ENCODE data around the gene CDK5RAP2.

Gene CDK5RAP2

DNA sequence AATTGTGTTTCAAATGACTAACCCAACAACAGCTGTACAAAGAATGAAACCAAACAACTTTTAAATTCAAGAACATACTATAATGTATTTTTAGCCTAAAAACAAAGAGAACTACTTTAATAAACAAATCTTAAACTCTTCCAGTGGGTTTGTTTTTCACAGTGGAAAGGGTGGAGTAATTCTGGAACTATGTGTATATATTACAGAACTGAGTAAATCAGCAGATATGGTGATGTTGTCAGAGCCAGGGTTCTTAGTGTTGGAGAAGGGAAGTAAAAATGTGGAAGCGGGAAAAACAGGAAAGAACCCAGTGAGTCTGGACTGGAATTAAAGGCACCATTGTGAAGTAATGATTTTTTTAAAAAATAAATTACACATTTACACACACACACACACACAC, 144.9 kb downstream of the CDK5RAP2 start:
- DNase-seq (ENCODE audit: low spot score) = no peak

DNA sequence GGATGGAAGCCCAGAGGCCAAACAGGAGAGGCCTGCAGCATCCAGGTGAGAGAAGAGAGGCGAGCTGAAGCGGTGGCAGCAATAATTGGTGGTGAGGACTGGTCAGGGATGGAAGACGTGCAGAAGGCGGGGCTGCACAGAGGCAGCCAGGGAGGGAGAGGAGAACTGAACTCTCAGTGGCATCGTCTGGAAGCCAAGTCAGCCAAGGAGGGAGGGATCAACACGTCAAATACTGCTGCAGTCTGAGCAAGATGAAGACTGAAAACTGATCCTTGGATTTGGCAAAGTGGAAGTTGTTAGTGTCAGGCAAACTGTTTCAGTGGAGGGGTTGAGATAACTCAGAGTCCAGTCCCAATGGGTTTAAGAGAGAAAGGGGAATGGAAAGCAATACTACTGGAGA, 145.4 kb downstream of the CDK5RAP2 start:
- DNase-seq (ENCODE audit: low spot score) = peak; percentile 66

DNA sequence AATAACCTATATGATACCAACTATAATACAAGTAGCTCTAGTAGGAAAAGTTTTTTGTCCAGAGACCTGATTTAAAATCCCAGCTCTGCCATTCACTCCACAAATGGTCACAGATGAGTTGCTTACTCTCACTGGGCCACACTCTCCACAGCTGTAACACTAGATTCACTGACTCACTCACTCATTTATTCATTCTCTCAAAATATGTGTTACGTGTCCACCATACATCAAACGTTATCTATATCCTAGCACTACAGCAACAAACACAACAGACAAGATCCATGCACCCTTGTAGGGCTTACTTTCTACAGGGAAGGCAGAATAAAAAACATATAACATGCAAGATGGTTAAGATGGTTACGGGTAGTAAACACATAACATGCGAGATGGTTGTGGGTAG, 146.3 kb downstream of the CDK5RAP2 start:
- no peak for DNase-seq (ENCODE audit: low spot score)

DNA sequence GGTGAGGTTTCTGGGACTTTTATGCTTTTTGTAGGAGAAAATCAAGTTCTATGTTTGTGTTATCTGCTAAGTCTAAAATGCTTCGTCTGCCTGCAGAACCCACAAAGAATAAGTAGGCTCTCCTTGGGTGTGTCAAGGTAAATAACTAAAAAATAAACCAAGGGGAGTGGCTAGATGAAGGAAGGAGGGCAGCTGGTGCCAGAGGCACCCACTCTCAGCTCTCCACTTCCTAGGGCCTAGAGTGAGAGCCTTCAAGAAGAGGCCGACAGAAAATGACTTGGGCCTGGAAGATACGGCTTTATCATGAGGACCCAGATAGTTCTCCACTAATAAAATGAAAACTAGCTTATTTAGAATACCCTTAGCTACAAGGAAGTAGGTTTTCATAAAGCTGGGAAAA, 147.4 kb downstream of the CDK5RAP2 start:
- no peak for DNase-seq (ENCODE audit: low spot score)

DNA sequence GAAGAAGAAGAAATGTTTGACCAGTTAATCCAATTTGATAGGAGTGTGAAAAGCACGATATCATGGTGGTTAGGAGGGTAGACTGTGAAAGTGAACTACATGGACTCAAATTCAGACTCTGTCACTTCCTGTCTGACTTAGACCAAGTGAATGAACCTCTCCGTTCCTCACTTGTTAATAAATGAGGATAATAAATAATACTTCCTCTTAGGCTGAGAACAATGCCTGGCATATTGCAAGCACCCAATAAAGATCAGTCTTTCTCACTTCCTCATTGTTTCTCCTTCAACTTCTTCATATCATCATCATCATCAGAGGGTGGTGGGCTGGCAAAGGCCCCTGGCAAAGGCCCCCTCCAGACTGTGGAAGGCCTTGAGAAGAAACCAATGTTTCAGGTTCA, 148.7 kb downstream of the CDK5RAP2 start:
- DNase-seq (ENCODE audit: low spot score) = no peak

DNA sequence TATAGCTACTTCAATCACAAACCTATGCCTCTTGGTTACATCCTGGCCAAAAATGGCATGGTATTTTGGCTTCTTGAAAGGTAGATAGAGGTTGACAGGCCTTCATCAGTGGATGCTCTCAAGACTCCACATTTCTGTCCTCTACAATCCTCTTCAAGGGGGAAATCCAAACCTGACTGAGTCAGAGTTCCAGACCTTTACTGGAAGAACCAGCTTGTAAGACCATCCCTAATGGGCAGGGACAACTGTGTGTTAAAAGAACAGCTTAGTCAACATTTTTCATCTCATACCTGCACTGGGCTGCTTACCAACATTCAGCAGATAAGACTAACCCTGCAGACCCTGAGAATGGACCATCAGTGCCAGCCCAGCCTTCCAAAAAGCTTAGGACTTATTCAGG, 155.7 kb downstream of the CDK5RAP2 start:
- DNase-seq (ENCODE audit: low spot score) = no peak

DNA sequence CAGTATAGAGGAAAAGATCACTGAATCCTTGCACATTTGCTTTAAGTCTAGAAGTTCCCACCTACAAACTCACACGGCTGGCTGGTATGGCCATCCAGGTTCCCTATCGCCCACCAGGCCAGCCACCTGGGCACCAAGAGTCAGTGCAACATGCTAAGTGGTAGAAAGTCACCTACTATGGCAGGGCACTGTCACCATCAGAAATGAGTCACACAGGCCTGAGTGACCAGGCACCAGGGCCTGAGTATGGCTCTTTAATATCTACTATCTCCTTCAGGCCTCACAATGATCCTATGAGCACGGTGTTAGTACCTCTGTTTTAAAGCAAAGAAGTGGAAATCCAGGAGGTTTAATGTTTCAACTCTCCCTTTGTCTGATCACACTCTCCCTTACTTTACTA, 156.2 kb downstream of the CDK5RAP2 start:
- DNase-seq (ENCODE audit: low spot score) = no peak

DNA sequence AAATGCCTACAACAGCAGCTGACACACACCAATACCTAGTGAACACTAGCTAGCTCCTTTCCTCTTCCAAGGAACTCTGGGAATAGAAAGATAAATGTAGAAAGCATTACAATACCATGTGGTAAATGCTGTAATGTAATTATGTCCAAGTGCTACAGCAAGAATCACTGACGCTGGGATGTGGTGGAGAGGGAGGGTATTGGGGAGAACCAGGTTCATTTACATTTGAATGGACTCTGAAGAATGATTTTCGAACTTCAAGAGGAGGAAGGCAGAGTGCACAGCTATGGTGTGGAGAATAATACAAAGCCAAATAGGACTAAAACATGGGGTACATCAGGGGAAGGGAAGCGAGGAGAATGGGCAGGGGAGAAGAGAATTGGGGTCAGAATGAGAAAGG, 158.0 kb downstream of the CDK5RAP2 start:
- no peak for DNase-seq (ENCODE audit: low spot score)

DNA sequence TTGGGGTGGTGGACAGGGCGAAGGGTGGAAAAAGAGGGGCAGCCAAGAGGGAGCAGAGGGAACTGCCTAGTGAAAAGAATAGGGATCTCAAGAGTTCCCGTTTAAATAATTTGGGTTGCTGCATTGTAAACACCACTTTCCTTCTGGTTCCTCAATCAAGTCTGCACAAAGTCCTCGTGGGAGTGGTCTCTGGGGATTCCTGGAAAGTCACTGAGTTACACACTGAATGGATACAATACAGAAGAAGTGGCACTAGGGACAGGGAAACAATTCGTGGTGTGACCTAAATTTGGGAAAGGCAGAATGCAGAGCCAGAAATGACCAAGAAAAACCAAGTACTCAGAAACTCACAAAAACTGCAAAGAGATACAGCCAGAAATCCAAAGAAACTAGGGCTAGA, 161.7 kb downstream of the CDK5RAP2 start:
- no peak for DNase-seq (ENCODE audit: low spot score)

DNA sequence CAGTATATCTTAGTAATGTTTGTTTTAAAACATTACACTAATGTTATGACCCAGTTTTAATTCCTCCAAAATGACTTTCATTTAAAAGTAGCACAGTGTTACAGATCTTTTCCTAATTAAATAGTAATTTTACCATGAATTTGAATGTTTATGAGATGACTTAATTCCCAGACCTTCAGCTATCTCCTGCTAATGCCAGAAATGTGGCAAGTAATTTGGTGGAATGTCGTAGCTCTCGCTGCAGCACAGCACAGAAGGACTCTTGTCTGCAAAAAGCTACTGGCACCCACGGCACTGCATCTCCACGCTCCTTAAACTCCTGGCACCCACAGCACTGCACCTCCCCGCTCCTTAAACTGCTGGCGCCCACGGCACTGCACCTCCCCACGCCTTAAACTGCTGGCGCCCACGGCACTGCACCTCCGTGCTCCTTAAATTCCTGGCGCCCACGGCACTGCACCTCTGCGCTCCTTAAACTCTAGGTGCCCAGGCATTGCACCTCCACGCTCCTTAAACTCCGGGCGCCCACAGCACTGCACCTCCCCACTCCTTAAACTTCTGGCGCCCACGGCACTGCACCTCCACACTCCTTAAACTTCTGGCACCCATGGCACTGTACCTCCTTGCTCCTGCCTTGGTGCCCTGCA, 163.1 kb downstream of the CDK5RAP2 start:
- peak; percentile 61 for DNase-seq (ENCODE audit: low spot score)

DNA sequence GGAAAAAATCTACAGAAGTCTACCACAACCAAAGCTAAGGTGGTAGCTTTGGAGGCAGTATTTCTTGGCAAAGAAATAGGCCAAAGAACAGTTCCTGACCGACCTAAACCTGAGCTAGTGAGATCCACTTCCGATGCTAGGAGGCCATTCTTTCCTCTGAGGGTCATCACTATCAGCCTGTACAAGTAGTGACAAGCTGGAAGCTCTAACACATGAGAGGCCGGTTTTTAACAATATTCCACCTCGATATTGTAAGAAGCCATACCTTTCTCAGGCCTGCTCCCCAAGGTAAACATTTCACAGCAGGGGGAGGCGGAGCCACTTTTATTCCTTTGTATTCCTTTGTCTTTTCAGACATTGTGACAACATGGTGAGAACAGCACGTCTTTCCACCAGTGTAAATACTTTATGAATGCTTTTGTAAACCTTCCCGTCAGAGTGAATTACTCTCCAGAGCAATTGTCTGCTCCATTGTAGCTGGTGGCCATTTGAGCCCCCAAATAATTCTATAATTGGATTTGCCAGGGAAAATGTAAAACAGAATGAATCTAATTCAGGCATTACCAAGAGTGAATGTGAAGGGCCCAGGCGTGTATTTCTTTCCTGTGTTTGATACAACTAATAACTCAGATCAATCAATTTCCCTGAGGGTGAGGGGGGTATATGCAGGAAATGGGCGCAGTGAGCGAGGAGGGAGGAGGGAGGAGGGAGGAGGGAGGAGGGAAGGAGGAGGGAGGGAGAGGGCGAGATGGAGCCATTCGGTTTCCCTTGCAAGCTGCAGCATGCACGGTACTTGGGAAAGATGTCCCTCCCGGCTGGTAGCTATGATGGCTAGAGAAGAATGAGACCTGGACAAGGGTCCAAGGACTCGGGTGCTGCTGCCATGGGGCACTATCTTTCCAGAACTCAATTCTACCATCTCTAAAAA, 166.6 kb downstream of the CDK5RAP2 start:
- no peak for DNase-seq (ENCODE audit: low spot score)

DNA sequence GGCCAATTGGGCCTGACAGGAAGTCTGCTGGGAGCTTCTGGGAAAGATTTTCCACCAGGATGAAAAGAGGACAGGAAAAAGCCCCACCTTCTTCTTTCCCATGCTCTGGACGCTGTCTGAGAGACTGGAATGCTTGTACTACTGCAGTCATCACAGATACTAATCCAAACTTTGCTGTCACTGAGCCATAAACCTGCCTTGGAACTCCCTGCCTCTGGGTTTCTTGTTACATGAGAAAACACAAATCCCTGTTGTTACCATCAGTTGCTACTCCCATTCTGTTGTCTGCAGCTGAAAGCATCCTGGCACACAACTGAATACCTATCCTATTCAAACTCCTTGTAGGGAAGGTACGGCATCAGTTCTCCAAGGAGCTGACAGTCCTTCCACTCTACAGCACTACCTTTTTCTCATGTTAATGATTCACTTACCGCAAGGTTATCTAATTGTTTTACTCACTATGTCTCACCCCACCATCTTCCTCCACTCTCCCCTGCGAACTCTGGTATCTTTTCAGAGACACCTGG, 167.5 kb downstream of the CDK5RAP2 start:
- peak; percentile 74 for DNase-seq (ENCODE audit: low spot score)

DNA sequence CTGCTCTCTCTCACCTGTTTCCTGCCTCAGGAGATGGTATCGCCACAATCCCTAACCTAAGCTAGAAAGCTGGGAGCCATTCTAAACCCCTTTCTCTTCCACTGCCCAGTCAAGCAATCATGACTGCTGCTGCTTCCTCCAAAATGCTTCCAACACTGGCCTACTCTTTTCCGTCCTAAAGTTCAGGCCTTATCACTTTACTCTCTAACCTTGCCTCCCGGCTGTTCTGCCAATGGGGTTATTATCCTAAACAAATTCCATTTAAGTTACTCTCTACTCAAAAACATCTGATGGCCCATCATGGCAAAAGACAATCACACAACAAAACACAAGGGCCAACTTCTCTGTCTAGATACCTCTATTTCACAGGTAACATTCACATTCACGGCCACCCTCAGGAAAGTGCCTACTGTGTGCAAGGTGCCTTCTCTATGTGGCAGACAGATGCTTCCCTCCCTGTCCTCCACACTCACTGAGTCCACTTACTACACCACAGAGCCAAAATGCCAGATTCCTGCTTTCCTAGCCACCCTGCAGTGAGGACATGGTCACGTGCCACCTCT, 168.0 kb downstream of the CDK5RAP2 start:
- no peak for DNase-seq (ENCODE audit: low spot score)

DNA sequence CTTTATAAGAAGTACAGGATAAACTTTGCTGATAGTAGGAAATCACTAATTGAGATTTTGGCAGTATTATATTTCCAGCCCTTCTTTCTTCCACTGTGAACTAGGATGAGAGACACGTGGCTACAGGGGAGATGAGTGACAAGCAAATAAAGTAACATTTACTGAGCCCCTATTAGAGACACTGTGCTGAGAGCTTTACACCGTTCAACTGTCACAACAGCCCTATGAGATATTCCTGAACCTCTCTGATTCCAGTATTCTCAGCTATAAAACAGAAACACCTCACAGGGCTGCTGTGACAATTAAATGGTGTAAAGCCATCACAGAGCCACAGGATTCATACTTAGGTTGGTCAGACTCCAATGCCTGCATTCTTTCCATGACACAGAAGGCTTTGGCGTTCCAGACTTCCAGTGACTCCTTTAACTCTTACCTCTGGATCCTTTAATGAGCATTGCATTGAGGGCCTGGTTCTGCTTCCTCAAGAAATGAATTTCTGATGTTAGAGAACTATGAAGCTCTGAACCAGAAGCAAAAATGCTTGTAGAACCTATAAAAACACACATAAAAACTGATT, 169.0 kb downstream of the CDK5RAP2 start:
- peak; percentile 48 for DNase-seq (ENCODE audit: low spot score)

DNA sequence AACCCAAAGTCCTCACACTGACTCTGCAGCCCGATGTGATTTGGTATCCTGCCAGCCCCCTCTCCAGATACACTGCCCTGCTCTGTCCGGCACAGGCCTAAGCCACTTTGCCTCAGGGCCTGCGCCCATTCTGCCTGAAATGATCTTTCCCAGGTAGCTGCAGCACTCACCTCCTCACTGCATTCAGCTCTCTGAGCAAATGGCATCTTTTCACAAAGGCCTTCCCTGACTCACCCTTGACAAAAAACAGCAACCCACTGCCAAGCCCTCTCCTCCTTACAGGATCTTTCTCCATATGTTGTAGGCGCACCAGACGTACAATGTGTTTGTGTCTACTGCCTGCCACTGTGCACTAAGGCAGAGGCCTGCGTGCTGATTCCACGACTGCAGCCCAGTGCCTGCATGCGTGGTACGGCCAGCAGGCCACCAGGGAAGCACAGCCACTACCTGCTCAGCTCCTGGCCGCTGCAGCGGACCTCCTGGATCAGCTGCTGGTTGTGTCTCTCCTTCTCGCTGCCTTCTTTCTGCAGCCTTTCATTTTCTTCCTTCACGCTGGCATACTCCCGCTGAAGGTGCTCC, 171.2 kb downstream of the CDK5RAP2 start:
- no peak for DNase-seq (ENCODE audit: low spot score)

DNA sequence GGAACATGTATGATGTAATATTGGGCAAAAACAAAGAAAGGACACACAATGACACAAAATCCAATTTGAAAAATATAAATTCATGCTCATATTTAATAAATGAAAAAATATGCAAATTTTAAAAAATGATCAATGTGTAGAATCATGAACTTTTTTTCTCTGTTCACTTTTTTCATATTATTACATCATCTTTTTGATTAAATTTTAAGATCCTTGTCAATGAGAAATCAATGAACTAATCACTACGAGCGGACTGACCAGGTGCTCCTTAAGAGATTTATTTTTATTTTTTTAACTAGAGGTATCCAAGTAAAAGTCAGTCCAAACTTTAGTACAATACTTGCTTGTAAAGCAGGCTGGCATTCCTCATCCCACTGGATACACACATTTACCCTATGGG, 174.1 kb downstream of the CDK5RAP2 start:
- no peak for DNase-seq (ENCODE audit: low spot score)

DNA sequence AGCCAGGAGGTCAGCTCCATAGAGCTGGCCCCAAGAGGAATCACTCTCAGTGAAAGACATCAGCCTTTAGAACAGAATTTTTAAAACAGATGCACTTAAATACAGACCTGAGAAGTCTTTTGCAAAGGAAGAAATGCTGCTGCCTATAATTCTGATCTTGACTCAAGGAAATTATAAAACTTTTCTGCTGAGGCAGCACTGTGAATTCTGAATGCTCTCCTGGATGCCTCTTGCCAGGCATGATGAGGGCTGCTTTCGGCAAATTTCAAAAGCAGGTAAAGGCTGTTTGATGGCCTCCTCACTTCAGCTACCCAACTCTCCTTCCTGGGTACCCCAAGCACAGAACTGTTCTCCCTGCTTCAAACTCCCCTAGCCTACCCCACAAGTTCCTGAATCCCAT, 174.8 kb downstream of the CDK5RAP2 start:
- DNase-seq (ENCODE audit: low spot score) = no peak

DNA sequence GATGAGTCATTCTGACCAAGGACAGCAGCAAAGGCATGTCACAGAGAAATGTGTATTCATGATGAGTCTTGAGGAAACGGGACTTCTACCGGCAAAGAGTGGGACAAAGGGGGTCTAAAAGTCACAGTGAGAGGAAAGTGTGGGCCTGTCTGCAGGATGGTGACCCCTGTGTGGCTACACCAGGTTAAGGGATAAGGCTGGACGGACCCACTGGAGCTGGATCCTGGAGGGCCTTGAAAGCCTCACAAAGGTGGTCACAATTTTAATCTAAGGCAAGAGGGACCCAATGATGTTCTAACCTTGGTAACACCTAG, 176.5 kb downstream of the CDK5RAP2 start:
- no peak for DNase-seq (ENCODE audit: low spot score)

DNA sequence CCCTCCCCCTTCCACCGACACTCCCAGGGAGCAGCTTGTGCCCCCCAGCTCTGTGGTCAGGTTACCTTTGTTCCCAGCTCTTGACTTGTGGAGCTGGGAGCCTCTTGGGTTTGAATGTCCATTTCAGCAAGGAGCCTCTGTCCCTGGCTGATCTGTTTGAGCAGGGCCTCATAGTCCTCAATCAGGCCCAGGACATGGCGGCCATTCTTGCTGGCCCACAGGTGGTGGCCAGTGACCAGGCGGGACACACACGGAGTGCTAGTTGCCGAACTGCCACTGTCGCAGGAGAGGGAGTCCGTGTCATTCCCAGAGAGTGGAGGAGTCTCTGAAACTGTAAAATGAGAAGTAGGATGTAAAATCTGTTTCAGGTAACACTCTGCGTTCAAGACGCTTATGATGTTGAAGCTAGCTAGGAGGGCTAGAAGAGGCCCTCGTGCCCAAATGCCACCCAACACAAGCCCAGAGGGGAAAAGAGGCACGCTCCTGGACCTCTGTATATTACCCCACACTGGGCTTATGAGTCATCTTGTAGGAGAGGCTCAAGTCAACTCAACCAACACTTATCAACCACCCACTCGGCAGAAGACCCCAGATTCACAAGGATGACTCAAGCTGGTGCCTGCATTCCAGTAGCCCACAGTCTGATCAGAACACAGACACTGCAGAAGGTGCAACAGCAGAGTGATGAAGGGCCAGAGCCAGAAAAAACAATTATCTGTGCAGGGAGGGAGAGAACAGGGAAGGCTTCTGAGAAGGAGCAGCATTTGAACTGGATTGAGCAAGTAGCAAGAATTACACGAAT, 177.0 kb downstream of the CDK5RAP2 start:
- peak; percentile 88 for DNase-seq (ENCODE audit: low spot score)

DNA sequence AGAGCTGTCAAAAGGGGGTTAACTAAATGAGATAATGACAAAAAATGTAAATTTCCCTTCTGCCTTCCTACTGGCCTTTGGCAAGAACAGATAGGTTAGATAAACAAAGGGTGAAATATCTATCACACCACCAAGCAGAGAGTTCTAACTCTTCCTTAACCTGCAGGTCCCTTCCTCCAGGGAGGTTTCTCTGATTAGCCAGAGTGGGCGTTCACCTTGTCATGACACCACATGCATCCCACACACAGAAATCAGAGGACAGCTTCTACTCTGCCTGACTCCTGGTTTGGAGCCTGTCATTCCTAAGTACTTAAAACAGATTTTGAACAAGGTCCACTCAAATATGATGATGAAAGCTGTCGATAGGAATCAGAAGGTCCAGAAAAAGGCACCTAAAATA, 180.0 kb downstream of the CDK5RAP2 start:
- no peak for DNase-seq (ENCODE audit: low spot score)

DNA sequence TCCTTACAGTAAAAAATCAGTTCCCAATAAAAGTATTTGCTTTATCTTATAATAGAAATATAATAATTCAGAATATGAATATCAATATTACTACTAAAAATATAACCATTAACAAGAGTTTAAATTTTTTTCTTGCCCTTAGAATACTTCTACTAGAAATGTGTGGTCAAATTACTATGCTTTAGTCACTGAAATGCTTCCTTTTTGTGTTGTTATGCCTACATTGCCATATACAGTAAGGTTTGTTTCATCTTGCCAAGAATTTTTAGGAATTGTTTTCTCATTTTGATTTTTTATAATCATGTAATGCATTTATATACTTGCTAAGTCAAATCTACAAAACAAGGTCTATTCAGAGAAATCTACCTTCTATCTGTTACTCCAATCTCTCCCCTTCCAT, 181.7 kb downstream of the CDK5RAP2 start:
- DNase-seq (ENCODE audit: low spot score) = no peak

DNA sequence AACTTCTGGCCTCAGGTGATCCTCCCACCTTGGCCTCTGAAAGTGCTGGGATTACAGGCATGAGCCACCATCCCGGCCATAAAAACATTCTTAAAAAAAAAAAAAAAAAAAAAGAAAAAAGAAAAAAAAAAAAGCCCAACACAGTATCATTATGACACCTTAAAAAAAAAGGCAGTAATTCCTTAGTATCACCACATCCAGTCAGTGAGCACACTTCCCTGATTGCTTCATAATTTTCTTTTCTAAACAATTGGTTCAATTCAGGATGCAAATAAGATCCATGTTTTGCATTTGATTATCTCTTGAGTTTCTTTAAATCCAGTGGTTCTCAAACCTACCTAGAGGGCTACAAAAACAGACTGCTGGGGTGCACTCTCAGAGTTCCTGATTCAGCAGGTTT, 182.5 kb downstream of the CDK5RAP2 start:
- no peak for DNase-seq (ENCODE audit: low spot score)
